ENCODE results near the gene SHQ1. TPM values are rescaled to one million over a fixed set of nuclear protein-coding genes. Genes with fewer than 3 reads are reported as not detected.

SHQ1 gene
- total and polyA plus RNA-seq, 2 of the 4 experiments (the other 2 are of a cell fraction), result 10.4 to 19.4 TPM

- H3K36me3 ChIP-seq (ENCODE audit: control insufficient read depth, insufficient read depth, low read length), result no peaks in the 10 kb centered on the region
- H3K9ac ChIP-seq (ENCODE audit: low read depth, low read length), result no peak overlapping the region
- no peak overlapping the region for H4K91ac ChIP-seq (ENCODE audit: insufficient read depth, low read depth, low read length)
- H2BK5ac ChIP-seq (ENCODE audit: low read depth, low read length, poor library complexity, severe bottlenecking), result no peak overlapping the region
- no peak overlapping the region for H4K5ac ChIP-seq (ENCODE audit: low read depth, low read length)
- no peak for ATAC-seq (ENCODE audit: low read depth)
- H3K4me3 ChIP-seq (ENCODE audit: insufficient read depth, low read depth, low read length), result no peak overlapping the region
- H3K79me1 ChIP-seq (ENCODE audit: low read depth in 1 of 2, low read length in 2 of 2), result no peaks in the 10 kb centered on the region
- no peak overlapping the region for H3K23ac ChIP-seq (ENCODE audit: low read depth, low read length)
- no peaks in the 10 kb centered on the region for H4K20me1 ChIP-seq (ENCODE audit: insufficient read depth, low read length)
- in situ Hi-C loops (cut with MboI; ENCODE audit: low sequenced_read_pairs) (no loop called here), intact Hi-C loops (cut with micrococcal nuclease) (no loop called here), dilution Hi-C loops (cut with HindIII; ENCODE audit: low sequenced_read_pairs, unreplicated experiment) (no loop called here)
- no peak overlapping the region for H2AK9ac ChIP-seq (replicated peaks; ENCODE audit: low read depth, low read length, poor library complexity)
- no peaks in the 10 kb centered on the region for H3K27me3 ChIP-seq (ENCODE audit: control insufficient read depth, insufficient read depth, low read length)
- H3K27ac ChIP-seq (ENCODE audit: insufficient read depth, low read length), result no peak overlapping the region
- H3K4ac ChIP-seq (ENCODE audit: low read depth, low read length), result no peak overlapping the region
- H3K9me3 ChIP-seq (ENCODE audit: control insufficient read depth, insufficient read depth, low read length), result no peaks in the 10 kb centered on the region
- H3K18ac ChIP-seq (ENCODE audit: low read depth, low read length), result no peak overlapping the region
- no peak overlapping the region for H2BK15ac ChIP-seq (ENCODE audit: low read depth, low read length)
- WGBS, 2 experiments (ENCODE audit: extremely low coverage in 2 of 2, insufficient read length in 1 of 2), result no CpG with 5 or more reads among the region's 1 CpG
- H4K8ac ChIP-seq (ENCODE audit: low read depth in 2 of 2, low read length in 2 of 2), result no peak overlapping the region
- ChIA-PET CTCF (interaction anchor here (0.6 kb wide), 1 partner anchor 12 kb away, joined by 3 read pairs; no protein-coding TSS in a partner anchor), POLR2A (ENCODE audit: unreplicated experiment) (no interaction called here)
- H3K14ac ChIP-seq (replicated peaks; ENCODE audit: low read depth, low read length), result no peak overlapping the region
- no peak overlapping the region for H2BK120ac ChIP-seq (ENCODE audit: low read depth, low read length)
- H3K4me1 ChIP-seq (ENCODE audit: control insufficient read depth, insufficient read depth, low read length), result no peaks in the 10 kb centered on the region
- BruUV-seq (replicated peaks), result no TSS peak
- TF ChIP-seq NFE2L2 (IDR thresholded peaks at IDR 0.05; ENCODE audit: low read depth, low read length) (no peak), BHLHE40 (IDR thresholded peaks at IDR 0.05; ENCODE audit: low read depth, low read length) (no peak), RCOR1 (IDR thresholded peaks at IDR 0.05; ENCODE audit: insufficient replicate concordance, low read length) (no peak), MAZ (IDR thresholded peaks at IDR 0.05; ENCODE audit: borderline replicate concordance, low read depth, low read length) (no peak), POLR2A (IDR thresholded peaks at IDR 0.05; ENCODE audit: low read depth, low read length) (no peak), RFX5 (IDR thresholded peaks at IDR 0.05; ENCODE audit: low read depth, low read length) (no peak), MAFK (IDR thresholded peaks at IDR 0.05; ENCODE audit: low read depth, low read length) (no peak), CEBPB (IDR thresholded peaks at IDR 0.05; ENCODE audit: low read depth, low read length) (no peak), SMC3 (IDR thresholded peaks at IDR 0.05; ENCODE audit: low read depth, low read length) (no peak), USF2 (IDR thresholded peaks at IDR 0.05; ENCODE audit: low read depth, low read length) (no peak), FOS (IDR thresholded peaks at IDR 0.05; ENCODE audit: low read depth, low read length) (no peak), RAD21 (IDR thresholded peaks at IDR 0.05; ENCODE audit: low read length) (no peak), MXI1 (IDR thresholded peaks at IDR 0.05; ENCODE audit: borderline replicate concordance, low read depth, low read length) (no peak), CHD1 (IDR thresholded peaks at IDR 0.05; ENCODE audit: low read depth, low read length) (no peak)
- TF ChIP-seq, protein P1, sequence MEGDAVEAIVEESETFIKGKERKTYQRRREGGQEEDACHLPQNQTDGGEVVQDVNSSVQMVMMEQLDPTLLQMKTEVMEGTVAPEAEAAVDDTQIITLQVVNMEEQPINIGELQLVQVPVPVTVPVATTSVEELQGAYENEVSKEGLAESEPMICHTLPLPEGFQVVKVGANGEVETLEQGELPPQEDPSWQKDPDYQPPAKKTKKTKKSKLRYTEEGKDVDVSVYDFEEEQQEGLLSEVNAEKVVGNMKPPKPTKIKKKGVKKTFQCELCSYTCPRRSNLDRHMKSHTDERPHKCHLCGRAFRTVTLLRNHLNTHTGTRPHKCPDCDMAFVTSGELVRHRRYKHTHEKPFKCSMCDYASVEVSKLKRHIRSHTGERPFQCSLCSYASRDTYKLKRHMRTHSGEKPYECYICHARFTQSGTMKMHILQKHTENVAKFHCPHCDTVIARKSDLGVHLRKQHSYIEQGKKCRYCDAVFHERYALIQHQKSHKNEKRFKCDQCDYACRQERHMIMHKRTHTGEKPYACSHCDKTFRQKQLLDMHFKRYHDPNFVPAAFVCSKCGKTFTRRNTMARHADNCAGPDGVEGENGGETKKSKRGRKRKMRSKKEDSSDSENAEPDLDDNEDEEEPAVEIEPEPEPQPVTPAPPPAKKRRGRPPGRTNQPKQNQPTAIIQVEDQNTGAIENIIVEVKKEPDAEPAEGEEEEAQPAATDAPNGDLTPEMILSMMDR (conservative IDR thresholded peaks at IDR 0.05; ENCODE audit: low read depth, low read length), result no peak
- TF ChIP-seq, protein P2, sequence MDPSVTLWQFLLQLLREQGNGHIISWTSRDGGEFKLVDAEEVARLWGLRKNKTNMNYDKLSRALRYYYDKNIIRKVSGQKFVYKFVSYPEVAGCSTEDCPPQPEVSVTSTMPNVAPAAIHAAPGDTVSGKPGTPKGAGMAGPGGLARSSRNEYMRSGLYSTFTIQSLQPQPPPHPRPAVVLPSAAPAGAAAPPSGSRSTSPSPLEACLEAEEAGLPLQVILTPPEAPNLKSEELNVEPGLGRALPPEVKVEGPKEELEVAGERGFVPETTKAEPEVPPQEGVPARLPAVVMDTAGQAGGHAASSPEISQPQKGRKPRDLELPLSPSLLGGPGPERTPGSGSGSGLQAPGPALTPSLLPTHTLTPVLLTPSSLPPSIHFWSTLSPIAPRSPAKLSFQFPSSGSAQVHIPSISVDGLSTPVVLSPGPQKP (IDR thresholded peaks at IDR 0.05; ENCODE audit: borderline replicate concordance, low read depth, low read length), result no peak
- no peak overlapping the region for H2AK5ac ChIP-seq (ENCODE audit: low read depth, low read length)
- no peaks in the 10 kb centered on the region for H3K9me1 ChIP-seq (ENCODE audit: insufficient read depth, low read length)
- no peak overlapping the region for H2AFZ ChIP-seq (replicated peaks; ENCODE audit: low read length, poor library complexity)
- no peak overlapping the region for H3K4me2 ChIP-seq (ENCODE audit: low read depth, low read length)
- H3K56ac ChIP-seq (ENCODE audit: extremely low read depth, insufficient read depth, low read length), result no peak overlapping the region
- no peak for DNase-seq
- H2BK20ac ChIP-seq (ENCODE audit: low read depth, low read length), result no peak overlapping the region
These were observed 57.1 kb downstream of the SHQ1 start for GRCh38 chr3:72791161-72791560.
